OCI-LY1 (cell line): ENCODE data around the gene FBXL15.
"Not testable (repeated sequence)": the region's sequence is repeated elsewhere in the genome, so short reads cannot be mapped to it uniquely, and the experiment has no call there.

Experiments used
- H2AFZ ChIP-seq: fragments of 200-600 bp; sonication (generic), shearing (Covaris generic); 2 replicates; pipeline ENCODE4 v1.6.0; 2014; ENCODE audit warnings: antibody characterized with exemption, mild to moderate bottlenecking, low read length
- H3F3A ChIP-seq: fragments of 200-600 bp; sonication (generic), shearing (Covaris generic); 2 replicates; pipeline ENCODE4 v1.6.0; 2014; ENCODE audit warnings: mild to moderate bottlenecking, antibody characterized with exemption, low read length, moderate library complexity; ENCODE audit not compliant: insufficient read depth
- H3K27ac ChIP-seq: fragments of 200-600 bp; sonication (generic); 2 replicates; pipeline ENCODE4 v1.5.1; 2014; ENCODE audit warnings: low read length, mixed run types, mild to moderate bottlenecking, low read depth; ENCODE audit not compliant: poor library complexity, severe bottlenecking
- H3K27me3 ChIP-seq: fragments of 200-600 bp; sonication (generic); 2 replicates; pipeline ENCODE4 v1.6.0; 2014; ENCODE audit warnings: antibody characterized with exemption, mild to moderate bottlenecking, low read length, moderate library complexity; ENCODE audit not compliant: insufficient read depth
- H3K36me3 ChIP-seq: fragments of 200-600 bp; sonication (generic); 2 replicates; pipeline ENCODE4 v1.6.1; 2014; ENCODE audit warnings: mild to moderate bottlenecking, antibody characterized with exemption, low read length, moderate library complexity, mixed read lengths; ENCODE audit not compliant: insufficient read depth
- H3K4me1 ChIP-seq: fragments of 200-600 bp; sonication (generic); 2 replicates; pipeline ENCODE4 v1.5.1; 2014; ENCODE audit warnings: mild to moderate bottlenecking, low read length, moderate library complexity; ENCODE audit not compliant: insufficient read depth, severe bottlenecking
- H3K4me2 ChIP-seq: fragments of 200-600 bp; sonication (generic), shearing (Covaris generic); 2 replicates; pipeline ENCODE4 v1.6.1; 2014; ENCODE audit warnings: low read length
- H3K4me3 ChIP-seq: fragments of 200-600 bp; sonication (generic); 2 replicates; pipeline ENCODE4 v1.5.1; 2014; ENCODE audit warnings: low read length, low read depth, mild to moderate bottlenecking, mixed read lengths; ENCODE audit not compliant: poor library complexity, severe bottlenecking
- H3K79me2 ChIP-seq: fragments of 200-600 bp; shearing (Covaris generic); 2 replicates; pipeline ENCODE4 v1.6.1; 2016; ENCODE audit warnings: mixed run types, low read length, mixed read lengths; ENCODE audit not compliant: insufficient read depth
- H3K9ac ChIP-seq: fragments of 200-600 bp; sonication (generic), shearing (Covaris generic); 2 replicates; pipeline ENCODE4 v1.6.1; 2014; ENCODE audit warnings: mild to moderate bottlenecking, low read length, mixed read lengths
- H3K9me2 ChIP-seq: fragments of 200-600 bp; sonication (generic), shearing (Covaris generic); 2 replicates; pipeline ENCODE4 v1.6.1; 2014; ENCODE audit warnings: low read depth, mild to moderate bottlenecking, low read length, mixed read lengths
- H3K9me3 ChIP-seq: fragments of 200-600 bp; shearing (Covaris generic); 2 replicates; pipeline ENCODE4 v1.6.1; 2014; ENCODE audit warnings: low read length, mixed read lengths
- H4K20me1 ChIP-seq: fragments of 200-600 bp; sonication (generic), shearing (Covaris generic); 2 replicates; pipeline ENCODE4 v1.6.0; 2016; ENCODE audit warnings: mild to moderate bottlenecking, low read length; ENCODE audit not compliant: insufficient read depth
- EZH2 ChIP-seq: fragments of 200-600 bp; sonication (generic), shearing (Covaris generic); IDR thresholded peaks from 2 replicates; pipeline ENCODE4 v1.8.0; 2017; ENCODE audit warnings: borderline replicate concordance, mixed run types, mild to moderate bottlenecking, antibody characterized with exemption, low read length, moderate library complexity, mixed read lengths
- TF ChIP-seq, protein P1 (sequence below): fragments of 200-600 bp; sonication (generic), shearing (Covaris generic); IDR thresholded peaks from 2 replicates; pipeline ENCODE4 v1.5.1; 2017; ENCODE audit warnings: mild to moderate bottlenecking, antibody characterized with exemption, low read length, moderate library complexity, mixed read lengths

The FBXL15 gene

DNA sequence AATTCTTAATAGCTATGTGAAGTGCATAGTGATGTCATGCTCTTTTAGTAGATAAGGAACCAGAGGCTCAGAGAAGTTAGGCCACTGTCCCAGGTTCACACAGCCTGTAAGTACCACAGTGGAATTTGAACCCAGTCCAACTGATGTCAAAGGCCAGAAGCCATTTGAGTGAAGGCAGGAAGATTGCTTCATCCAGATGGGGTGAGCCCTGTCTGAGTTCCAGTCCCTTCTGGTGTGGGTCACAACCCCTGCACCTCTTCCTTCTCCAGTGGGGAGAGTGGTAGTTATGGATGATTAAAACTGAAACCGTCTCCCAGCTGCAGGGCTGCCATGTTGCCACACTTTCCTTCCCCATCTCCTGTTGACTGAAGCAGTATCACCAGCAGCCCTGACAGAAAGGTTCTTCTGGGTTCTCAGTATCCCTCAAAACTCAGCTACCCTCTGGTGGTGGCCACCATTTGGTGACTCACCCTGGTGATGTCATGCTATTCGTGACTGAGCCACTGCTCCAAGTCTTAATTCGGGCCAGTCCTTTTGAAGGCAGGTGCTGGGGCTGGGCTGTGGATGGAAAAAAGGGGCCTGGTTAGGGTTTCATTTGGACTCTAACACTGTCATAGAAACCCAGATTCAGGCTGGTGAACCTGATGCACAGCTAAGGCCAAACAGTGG lies 32.2 kb downstream of the FBXL15 start:
- Histone ChIP-seq H3K9me2 (no peaks in the 10 kb centered on the region), H3F3A (no peaks in the 10 kb centered on the region), H3K27ac (no peak overlapping the region), H3K79me2 (0 out of 2 replicates have a peak, but pooled peaks cover 5% of the 10 kb centered on the region), H2AFZ (no peak overlapping the region), H3K4me3 (no peak overlapping the region), H4K20me1 (no peaks in the 10 kb centered on the region), H3K36me3 (peaks cover 10% of the 10 kb centered on the region; the same call in 1 of the 2 replicates), H3K9ac (no peak overlapping the region), H3K4me1 (peaks cover 22% of the 10 kb centered on the region), H3K4me2 (no peak overlapping the region), H3K27me3 (no peaks in the 10 kb centered on the region), H3K9me3 (no peaks in the 10 kb centered on the region)
- TF ChIP-seq, protein P1, sequence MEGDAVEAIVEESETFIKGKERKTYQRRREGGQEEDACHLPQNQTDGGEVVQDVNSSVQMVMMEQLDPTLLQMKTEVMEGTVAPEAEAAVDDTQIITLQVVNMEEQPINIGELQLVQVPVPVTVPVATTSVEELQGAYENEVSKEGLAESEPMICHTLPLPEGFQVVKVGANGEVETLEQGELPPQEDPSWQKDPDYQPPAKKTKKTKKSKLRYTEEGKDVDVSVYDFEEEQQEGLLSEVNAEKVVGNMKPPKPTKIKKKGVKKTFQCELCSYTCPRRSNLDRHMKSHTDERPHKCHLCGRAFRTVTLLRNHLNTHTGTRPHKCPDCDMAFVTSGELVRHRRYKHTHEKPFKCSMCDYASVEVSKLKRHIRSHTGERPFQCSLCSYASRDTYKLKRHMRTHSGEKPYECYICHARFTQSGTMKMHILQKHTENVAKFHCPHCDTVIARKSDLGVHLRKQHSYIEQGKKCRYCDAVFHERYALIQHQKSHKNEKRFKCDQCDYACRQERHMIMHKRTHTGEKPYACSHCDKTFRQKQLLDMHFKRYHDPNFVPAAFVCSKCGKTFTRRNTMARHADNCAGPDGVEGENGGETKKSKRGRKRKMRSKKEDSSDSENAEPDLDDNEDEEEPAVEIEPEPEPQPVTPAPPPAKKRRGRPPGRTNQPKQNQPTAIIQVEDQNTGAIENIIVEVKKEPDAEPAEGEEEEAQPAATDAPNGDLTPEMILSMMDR = no peak
- no peak for TF ChIP-seq EZH2

DNA sequence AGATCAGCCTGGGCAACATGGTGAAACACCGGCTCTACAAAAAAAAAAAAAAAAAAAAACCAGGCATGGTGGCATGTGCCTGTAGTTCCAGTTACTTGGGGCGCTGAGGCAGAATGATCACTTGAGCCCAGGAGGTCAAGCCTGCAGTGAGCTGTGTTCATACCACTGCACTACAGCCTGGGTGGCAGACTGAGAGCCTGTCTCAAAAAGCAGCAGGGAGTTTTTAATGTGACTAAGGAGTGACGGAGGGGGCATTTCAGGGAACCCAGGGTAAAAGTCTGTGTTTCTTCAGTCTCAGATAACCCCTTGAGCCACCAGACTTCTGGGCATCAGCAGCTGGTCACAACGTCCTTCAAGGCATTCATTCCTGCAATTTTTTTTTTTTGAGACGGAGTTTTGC lies 32.9 kb downstream of the FBXL15 start:
- H3F3A ChIP-seq = no peaks in the 10 kb centered on the region
- no peaks in the 10 kb centered on the region for H3K9me2 ChIP-seq
- H3K9ac ChIP-seq = no peak overlapping the region
- H3K79me2 ChIP-seq = 0 out of 2 replicates have a peak, but pooled peaks cover 5% of the 10 kb centered on the region
- H3K36me3 ChIP-seq = peaks cover 10% of the 10 kb centered on the region; the same call in 1 of the 2 replicates
- H3K4me1 ChIP-seq = peaks cover 22% of the 10 kb centered on the region
- H3K9me3 ChIP-seq = no peaks in the 10 kb centered on the region
- H3K4me2 ChIP-seq = no peak overlapping the region
- H3K27me3 ChIP-seq = no peaks in the 10 kb centered on the region
- no peak overlapping the region for H2AFZ ChIP-seq
- no peaks in the 10 kb centered on the region for H4K20me1 ChIP-seq
- H3K4me3 ChIP-seq = no peak overlapping the region
- H3K27ac ChIP-seq = no peak overlapping the region
- TF ChIP-seq EZH2 = no peak
- TF ChIP-seq, protein P1 = no peak

DNA sequence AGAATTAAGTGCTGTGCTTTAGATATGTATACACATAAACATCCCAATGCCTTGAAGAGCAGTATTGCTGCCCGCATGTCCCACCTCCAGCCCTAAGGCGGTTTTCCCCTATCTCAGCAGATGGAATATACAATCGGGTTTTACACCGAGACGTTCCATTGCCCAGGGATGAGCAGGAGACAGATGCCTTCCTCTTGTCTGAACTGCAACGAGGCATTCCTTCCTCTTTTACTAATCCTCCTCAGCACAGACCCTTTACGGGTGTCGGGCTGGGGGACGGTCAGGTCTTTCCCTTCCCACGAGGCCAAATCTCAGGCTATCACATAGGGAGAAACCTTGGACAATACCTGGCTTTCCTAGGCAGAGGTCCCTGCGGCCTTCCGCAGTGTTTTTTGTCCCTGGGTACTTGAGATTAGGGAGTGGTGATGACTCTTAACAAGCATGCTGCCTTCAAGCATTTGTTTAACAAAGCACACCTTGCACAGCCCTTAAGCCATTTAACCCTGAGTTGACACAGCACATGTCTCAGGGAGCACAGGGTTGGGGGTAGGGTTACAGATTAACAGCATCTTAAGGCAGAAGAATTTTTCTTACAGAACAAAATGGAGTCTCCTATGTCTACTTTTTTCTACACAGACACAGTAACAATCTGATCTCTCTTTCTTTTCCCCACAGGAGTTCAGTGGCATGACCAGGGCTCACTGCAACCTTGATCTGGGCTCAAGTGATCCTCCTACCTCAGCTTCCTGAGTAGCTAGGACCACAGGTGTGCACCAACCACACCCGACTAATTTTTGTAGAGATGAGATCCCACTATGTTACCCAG lies 34.2 kb downstream of the FBXL15 start:
- H2AFZ ChIP-seq, H3K9ac ChIP-seq, H3K36me3 ChIP-seq, H3K79me2 ChIP-seq, H3K27me3 ChIP-seq, H3K4me3 ChIP-seq, H3K27ac ChIP-seq, H3K9me2 ChIP-seq, H3K4me2 ChIP-seq, H4K20me1 ChIP-seq, H3K9me3 ChIP-seq, H3F3A ChIP-seq: not testable (repeated sequence)
- H3K4me1 ChIP-seq = peaks cover 16% of the 10 kb centered on the region
